Measurements from ENCODE around the gene SEC14L1. TPM values are rescaled to one million over a fixed set of nuclear protein-coding genes. Genes with fewer than 3 reads are reported as not detected.

Gene SEC14L1
- total RNA-seq, 1 donor from 2014 or later, result 637 TPM

DNA sequence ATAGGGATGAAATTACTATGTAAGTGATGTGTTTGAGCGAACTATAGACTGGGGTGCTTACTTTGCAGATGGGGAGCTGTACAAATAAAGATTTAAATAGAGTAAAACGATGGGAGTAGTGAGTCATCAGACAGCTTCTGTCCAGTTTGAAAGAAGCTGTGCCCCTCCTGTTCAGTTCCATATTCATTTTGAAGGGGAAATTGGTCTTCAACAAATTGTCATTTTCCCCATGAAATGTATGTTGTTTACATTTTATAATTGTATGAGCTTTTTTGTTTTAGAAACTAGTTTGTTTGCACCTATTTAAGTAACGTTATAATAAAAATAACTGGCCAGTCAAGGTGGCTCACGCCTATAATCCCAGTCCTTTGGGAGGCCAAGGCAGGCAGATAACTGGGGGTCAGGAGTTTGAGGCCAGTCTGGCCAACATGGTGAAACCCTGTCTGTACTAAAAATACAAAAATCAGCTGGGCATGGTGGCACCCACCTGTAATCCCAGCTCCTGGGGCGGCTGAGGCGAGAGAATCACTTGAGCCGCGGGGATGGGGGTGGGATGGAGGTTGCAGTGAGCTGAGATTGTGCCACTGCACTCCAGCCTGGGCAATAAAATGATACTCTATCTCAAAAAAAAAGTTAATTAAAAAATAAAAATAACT is 20.2 kb downstream of the SEC14L1 start:
- no peak for DNase-seq (ENCODE audit: extremely low read depth, low read depth, low spot score)

DNA sequence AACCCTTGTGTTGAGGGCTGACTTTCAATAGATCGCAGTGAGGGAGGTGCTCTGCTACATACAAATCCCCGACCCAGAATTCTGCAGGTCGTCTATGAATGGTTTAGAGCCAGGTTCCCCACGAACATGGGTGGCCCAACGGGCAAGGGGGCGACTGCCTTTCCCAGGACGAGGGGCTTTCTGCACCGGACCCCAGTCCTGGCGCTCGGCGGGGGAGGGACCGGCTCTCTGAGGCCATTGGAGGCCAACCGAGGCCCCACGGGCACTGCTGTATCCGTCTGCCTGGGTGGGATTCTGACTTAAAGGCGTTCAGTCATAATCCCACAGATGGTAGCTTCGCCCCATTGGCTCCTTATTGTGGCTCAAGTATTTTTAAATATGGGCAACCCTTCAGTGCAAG is 21.2 kb downstream of the SEC14L1 start:
- DNase-seq (ENCODE audit: extremely low read depth, low read depth, low spot score), result no peak

DNA sequence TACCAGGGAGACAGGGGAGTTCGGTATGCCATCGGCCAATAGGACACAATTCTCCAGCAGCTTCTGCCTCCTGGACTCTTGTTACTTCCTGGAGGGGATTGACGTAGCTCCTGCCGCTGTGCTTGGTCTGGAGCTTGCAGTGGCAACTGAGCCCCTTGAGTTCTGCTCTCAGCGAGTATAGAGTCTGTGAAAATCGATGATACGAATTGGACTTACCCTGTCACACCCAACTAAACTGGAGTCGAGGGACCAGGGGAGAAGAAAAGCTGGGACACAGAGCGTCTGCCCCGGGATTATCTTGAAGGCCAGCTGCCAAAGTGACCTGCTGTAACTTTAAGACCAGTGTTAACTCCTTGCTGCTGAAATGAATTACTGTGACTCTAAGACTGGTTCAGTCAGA is 22.2 kb downstream of the SEC14L1 start:
- DNase-seq (ENCODE audit: extremely low read depth, low read depth, low spot score), result no peak

DNA sequence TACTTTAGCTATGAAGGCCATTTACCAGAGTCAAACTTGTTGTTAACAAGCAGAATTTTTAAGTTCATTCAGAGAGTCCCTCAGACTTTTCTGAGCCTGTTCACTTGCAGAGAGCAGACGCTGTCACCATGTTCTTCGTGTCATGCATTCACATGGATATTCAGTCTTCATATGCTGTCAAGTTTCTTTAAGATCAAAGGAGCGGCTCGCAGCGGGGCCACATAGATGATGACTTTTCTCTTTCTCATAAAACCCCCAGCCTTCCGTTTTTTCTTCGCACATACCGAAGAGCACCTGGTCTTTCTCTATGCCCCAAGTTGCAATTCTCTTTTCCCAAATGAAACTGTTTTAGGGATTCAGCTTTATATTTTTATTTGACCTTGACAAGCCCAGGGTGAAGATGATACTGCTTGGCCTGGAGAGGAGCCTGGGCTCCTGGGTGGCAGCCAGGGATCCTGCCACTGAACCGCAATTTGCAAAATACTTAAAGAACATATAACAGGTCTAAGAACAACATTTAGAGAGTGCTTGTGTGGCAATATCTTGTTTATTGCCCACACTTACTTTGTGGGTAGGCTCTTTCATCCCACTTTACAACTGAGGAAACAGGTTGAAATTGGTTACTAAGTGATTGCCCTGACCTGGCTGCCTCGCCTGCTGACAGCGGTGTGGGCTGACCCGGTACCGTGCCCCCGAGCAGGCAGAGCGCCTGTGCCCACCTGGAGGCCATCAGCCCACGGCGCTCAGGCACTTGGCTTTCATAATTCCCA is 22.9 kb downstream of the SEC14L1 start:
- DNase-seq (ENCODE audit: extremely low read depth, low read depth, low spot score), result no peak

DNA sequence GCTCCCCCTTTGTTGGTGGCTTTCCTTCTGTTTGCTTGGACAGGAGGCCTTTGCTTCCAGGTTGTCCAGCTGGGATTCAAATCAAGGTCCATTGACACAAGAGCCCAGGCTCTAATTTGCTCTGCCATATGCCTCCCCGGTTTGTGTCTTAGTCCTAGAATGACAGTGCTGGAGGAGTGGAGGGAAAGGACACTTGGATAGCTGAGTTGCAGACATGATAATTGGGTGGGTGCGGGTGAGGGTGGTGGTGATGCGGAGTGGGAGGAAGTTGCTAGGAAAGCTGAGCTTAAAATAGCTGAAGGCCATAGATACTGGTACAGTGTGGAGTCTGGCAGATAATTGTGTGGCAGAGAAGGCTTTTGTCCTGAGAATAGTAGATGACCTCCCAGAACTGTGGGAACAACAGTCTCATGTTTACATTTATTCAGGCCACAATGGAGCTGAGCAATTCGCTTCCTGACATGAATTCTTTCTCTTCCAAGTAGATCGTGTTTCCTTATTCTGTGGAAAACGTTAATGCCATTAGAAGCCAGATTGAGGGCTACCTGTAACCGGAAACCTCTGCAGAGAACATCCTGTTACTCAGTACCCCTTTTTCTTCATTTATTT is 23.8 kb downstream of the SEC14L1 start:
- no peak for DNase-seq (ENCODE audit: extremely low read depth, low read depth, low spot score)

DNA sequence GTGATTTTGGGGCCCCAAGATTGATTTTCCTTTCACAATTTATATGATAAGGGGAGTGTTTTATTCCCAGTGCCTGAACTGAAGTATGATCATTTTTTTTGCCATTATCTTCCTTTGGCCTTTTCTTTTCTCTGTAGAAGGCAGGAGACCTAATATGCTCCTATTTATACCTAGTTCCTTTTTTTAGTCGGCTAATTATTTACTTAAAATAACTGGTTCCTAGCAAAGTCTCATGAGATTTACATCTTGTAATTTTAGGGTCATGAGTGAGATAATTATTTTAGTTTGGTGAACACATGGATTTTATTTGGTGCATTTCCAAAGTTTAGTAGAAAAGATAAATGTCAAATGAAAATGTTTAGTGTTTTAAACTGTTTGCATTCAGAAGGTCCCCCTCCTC is 24.8 kb downstream of the SEC14L1 start:
- no peak for DNase-seq (ENCODE audit: extremely low read depth, low read depth, low spot score)

DNA sequence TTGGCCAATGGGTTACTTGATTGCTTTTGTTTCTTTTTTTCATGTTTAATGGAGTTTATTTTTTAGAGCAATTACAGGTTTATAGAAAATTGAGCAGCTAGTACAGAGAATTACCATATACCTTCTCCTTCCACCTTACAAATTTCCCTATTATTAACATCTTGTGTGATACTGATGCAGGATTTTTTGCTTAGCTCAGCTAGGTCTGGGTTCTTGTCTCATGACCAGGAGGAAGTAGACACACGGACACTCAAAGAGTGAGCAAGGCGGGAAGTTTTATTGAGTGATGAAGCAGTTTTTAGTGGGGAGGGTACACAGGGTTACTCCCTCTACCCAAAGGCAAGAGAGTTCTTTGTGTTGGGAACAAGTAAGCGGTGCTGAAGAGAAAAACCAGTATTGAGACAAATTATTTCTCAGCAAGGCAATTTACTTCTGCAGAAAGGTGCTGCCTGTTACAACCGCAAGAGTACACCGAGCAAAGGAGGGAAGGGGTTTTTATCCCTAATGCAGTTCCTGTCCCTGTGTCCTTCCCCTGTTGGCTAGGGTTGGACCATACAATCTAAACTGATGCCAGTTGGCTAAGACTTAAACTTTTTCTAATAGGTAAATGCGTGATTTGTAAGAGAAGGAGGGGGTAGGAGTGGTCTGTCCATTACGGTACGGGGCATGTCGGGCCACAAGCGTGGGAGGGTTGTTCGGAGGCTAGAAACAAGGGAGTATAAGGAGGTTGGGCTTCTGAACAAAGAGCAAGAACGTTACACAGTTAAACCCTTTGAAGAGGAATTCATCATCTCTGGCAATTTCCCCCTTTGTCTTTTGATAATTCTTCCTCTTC is 26.9 kb downstream of the SEC14L1 start:
- DNase-seq (ENCODE audit: extremely low read depth, low read depth, low spot score), result no peak

DNA sequence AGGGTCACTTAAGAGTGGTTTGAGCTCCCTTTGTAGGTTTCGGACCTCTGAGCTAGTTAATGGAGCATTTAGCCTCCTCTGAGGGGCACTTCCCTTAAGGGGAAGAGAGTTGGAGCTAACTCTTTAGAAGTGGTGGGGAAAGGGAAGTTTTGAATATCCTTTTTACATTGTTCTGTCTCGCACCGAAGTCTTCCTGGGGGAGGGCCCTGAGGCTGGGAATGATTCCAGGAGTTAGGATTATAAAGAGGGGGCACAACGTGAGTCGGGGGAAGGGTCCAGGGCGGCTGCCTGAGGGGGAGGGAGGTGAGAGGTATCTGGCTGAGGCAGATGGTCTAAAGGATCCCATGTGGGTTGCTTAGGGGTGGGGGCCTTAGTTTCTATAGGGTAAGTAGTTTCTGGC is 32.3 kb downstream of the SEC14L1 start:
- no peak for DNase-seq (ENCODE audit: extremely low read depth, low read depth, low spot score)

DNA sequence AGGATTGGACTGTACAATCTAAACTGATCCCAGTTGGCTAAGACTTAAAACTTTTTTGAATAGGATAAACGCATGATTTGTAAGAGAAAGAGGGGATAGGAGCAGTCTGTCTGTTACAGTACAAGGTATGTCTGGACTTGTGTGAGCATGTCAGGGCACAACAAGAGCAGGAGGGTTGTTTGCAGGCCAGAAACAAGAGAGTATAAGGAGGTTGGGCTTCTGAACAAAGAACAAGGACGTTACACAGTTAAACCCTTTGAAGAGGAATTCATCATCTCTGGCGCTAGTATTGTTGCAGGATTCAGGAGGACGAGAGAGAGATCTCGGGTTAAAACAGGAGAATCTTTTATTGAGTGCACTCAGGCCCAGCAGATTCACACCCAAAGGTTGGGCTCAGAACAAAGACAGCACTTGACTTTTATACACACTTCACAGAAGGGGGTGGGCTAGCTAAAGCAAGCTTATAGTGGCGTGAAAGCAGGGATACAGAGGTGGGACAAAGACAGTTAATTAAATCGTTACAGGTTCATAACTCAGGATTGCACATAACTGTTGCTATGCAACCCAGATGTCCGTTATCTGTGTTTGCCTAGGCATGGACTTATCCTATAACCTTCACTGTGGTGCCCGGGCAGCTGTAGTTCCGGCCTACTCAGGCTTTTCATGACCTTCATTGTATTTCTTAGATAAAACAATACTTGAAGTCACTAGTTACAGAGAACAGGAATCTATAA is 34.3 kb downstream of the SEC14L1 start:
- DNase-seq (ENCODE audit: extremely low read depth, low read depth, low spot score), result peak; percentile 65

DNA sequence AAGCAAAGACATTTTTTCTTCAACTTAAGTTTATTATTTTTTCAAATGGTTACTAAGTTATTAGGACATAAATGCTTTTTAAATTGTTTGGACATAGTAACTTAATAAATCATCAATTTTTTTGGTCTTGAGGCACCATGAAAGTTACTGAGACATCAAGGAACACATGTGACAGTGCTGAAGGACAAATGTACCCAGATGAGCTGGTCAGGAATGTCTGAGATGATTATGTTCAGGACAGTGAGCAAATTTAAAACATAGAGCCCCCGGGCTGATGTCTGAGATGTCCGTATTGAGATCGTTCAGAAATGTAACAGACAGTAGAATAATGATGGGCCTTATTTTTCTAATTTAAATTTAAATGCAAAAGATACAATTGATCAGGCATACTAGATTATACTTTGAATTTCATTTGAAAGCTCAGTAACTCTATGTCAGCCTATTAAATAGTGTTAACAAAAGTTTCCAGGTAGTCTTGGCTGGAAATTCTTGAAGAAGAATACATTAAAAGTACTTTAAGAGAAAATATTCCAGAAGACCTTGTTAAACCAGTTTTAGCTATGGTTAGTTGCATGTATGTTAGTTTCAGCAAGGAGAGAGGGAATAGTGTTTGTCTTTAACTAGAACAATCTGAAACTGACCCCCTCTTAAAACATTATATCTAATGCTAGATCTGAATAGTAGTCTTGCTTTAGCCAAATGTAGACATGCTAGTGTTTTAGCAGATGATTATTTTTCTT is 36.4 kb downstream of the SEC14L1 start:
- no peak for DNase-seq (ENCODE audit: extremely low read depth, low read depth, low spot score)

DNA sequence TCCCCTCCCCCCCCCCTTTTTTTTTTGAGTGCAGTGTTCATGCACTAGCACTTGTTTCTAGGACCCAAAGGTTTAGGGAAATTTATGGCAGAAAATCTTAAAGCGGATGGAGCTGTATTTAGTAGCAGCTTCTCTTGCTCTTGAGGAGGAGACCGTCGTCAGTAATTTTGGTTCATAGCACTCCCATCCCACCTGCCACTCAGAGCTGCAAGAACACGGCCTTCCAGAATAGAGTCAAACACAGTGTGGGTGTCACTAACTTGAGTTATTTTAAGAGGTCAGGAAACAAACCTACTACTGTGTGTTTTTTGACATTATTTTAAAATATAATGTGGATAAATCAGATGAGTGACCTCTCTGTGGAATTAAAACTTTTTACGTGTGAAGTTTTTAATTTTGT is 37.3 kb downstream of the SEC14L1 start:
- DNase-seq (ENCODE audit: extremely low read depth, low read depth, low spot score), result no peak

DNA sequence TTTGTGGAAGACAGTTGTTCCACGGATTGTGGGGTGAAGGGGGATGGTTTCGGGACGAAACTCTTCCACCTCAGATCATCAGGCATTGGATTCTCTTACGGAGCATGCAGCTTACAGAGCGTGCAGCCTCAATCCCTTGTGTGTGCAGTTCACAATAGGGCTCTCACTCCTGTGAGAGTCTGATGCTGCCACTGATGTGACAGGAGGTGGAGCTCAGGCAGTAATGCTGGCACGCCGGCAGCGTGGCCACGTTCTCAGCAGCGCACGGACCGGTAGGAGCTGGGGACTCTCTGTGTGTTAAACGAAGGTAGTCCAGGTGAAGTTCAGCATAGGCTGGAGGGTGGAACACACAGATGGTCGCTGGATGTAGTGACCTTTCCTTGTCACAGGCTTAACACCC is 37.8 kb downstream of the SEC14L1 start:
- DNase-seq (ENCODE audit: extremely low read depth, low read depth, low spot score), result no peak

DNA sequence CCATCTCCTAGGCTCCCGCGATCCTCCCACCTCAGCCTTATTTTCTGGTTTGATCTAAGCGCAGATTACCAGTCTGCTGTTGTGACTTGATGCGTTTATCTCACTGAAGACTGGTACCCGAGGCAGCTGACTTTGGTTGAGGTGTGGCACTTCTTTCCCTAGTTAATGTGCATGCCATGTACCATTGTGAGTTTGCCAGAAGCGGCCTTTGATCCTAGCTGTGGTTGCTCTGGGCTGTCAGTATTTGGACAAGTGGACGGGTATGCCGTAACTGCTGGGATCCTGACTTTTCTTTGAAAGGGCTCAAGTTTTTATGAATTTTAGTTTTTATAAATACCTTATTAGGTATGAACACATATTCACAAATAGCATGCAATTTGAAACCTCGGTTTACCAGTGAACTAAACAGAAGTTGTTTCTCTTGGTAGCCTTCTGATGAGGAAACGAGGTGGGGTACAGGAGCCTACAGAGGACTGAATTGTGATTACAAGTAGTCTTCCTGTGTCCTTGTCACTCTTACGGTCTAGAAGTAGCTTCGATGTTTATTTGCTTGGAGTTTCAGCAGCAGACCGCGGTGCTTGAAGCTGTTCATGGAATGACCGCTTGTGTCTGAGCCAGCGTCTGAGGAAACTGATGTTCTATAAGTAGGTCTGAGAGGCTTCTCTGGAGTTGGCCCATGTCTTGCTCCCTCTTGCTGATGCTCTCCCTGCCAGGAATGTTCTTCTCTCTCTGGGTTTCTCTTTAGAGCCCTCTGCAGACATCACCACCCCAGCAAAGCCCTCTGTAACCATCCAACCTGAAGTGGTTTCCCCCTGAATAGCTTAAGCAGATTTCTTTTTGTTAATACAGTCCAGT is 40.0 kb downstream of the SEC14L1 start:
- no peak for DNase-seq (ENCODE audit: extremely low read depth, low read depth, low spot score)

DNA sequence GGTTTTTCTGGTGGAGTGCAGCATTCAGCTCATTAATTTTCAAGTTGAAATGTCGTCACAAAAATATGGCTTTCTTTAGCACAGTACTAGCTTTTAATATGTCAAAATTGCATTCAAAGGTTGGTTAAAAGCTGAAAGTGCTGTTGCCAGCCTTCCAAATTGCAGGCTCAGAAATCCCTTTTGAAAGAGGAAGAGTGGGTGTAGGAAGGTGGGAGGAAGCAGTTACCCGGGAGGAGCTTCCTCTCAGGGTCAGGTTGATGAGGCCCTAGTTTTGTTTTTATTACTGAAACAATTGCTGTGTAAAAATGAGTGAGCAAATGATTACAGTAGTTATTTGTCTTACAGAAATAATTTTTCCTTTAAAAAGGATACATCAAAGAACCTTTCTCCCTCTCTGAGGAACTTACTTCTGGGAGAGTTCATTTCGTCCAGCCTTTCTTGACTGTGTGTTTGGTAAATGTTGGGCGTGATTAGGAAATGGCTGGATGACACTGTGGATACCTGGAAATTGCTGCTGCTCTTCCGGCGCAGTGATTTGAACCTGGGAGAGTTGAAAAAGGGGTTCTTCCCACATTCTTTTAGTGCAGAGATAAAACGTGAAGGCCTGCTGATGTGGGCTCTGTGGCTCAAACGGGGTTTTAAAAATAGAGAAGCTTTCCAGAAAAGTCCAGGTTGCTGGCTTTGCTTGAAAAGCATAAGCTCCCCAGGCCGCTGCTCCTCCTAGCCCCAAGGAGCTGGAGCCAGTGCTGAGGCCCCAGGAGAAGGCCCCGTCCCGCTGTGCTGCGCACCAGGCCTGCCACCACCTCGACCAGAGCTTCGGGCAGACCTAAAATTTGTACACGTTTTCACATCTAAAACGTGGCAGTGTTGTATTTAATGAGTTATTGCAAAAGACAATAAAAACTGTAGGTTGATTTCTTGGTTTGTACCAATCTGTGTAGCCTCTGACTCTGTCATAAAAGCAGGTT is 41.7 kb downstream of the SEC14L1 start:
- DNase-seq (ENCODE audit: extremely low read depth, low read depth, low spot score), result no peak

DNA sequence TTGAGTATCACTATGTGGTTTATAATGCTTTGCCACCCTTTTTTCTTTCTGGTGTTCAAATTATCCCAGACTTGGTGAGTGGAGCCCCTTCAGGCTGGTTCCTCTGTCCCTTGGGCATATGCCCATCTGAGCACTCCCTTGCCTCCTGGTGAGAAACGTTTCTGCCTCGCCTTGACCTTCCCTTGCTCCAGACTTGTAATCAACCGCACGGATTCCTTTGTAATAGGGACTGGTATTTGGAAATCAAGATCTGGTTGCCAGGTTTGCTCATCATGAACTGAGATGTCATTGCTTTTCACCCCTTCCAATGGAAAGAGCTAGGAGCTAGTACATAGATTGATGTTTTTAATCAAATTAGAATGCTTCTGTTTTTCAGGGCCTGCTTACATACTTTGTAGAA is 43.7 kb downstream of the SEC14L1 start:
- no peak for DNase-seq (ENCODE audit: extremely low read depth, low read depth, low spot score)

DNA sequence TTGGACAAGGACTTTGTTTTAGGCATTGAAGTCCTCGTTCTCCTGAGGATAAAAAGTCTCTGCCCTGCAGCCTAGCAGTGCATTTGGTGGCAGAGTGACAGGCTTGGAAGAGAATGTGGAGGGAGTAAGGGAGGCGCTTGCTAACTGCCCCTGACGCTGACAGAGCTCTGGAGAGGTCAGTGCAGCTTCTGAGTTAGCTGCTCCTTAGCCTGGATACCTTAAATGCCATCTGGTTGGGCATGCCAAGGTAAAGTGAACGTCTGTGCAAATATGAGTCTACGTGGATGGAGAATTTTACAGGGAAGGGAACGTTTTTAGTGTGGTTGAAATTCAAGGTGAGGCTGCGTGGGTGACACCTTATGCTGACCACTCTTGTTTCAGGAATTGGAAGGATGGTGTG is 44.4 kb downstream of the SEC14L1 start:
- no peak for DNase-seq (ENCODE audit: extremely low read depth, low read depth, low spot score)

DNA sequence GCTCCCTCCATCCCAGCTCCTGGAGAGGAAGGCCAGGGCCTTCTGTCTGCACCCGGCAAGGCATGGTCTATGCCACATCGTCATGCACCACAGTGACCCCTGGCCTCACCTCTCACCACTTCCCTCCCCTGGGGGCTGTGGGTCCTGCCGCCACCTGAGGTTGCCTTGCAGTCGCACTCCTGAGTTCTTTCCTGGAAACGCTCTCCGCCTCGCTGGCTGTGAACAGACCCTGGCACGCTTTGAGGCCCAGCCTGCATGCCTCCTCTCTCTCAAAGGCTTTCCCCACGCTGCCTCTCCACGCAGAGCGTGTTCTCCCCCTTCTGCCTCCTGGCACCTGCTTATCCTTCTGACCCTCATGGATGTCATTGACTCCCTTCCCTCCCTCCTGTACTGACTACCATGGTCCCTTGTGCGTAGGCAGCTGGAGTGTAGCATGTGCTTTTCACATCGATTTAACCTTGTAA is 45.4 kb downstream of the SEC14L1 start:
- no peak for DNase-seq (ENCODE audit: extremely low read depth, low read depth, low spot score)
